NCI-H446 treated with DMSO at 0.1 percent for 48 hours (cell line): Measurements from ENCODE around the gene CACNA1D.

Source experiments
- DNase-seq: peaks from one replicate; lab custom pipeline; 2025; lab: John Stamatoyannopoulos, UW

CACNA1D gene

GRCh38 chr3:53750253-53751210 is 256.1 kb downstream of the CACNA1D start:
- DNase-seq: no peak

DNA sequence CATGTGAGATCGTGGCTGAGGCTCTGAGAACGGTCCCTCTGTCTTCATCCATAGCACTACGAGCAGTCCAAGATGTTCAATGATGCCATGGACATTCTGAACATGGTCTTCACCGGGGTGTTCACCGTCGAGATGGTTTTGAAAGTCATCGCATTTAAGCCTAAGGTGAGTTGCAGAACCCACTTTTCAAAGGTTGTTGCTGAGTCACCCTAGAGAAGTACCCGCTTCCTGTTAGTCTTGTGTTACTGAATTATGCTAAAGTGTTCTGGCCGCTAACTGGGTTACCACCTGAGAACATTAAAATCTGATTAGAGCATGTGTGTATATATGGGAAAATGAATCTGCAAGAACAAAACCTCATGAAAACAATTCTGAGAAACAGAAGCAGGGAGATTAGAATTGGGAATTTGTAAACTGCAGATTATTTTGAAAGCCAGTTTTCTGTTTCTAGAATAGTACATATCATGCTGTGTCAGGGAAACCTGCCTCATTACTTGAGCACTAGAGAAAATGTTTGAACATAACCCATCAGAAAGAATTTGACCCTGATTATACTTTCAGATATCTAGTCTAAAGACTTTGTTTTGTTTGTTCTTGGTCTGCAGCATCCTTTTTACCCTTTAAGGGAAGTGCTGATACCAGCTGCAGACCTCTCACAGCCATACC is 259.2 kb downstream of the CACNA1D start:
- no peak for DNase-seq

GRCh38 chr3:53754325-53754724 is 259.9 kb downstream of the CACNA1D start:
- DNase-seq: no peak

DNA sequence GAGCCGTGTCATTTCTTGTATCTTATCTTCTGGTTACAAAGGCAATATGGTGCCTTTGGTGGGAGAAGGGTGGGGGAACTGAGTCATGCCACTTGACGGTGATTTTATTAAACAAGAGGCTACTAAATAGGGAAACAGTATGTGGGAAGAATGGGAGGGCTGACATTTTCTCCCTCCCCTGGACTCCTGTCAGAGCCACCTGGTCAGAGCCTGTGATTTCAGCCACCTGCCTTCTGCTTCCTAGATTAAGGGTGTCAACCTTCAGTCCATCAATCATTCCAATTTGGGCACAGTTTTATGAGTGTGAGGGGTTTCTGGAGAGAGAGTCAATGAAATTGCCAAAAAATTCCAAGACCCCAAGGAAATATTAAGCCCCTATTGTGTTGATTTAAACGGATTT is 264.4 kb downstream of the CACNA1D start:
- DNase-seq: no peak

- DNase-seq: no peak
Measured at GRCh38 chr3:53763353-53763752, 268.9 kb downstream of the CACNA1D start.

GRCh38 chr3:53764026-53764775 is 269.8 kb downstream of the CACNA1D start:
- no peak for DNase-seq

DNA sequence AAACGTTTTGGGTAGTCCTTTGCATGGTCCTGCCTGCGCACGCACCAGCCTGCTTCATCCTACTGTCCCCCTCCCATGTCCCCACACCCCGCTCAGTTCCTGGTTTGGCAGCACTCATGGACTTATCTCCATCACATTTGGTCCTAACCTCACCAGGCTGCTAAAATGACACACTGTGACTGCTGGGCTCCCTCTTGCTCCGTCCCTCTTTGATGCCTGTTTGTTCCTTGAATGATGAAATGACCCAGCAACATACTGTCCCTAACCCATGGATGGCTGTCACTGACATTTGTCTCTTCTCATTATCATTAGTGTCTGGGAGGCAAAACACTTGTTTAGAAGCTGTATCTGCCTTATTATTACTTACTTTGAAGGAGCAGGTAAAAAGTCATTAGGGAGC is 271.3 kb downstream of the CACNA1D start:
- DNase-seq: no peak

DNA sequence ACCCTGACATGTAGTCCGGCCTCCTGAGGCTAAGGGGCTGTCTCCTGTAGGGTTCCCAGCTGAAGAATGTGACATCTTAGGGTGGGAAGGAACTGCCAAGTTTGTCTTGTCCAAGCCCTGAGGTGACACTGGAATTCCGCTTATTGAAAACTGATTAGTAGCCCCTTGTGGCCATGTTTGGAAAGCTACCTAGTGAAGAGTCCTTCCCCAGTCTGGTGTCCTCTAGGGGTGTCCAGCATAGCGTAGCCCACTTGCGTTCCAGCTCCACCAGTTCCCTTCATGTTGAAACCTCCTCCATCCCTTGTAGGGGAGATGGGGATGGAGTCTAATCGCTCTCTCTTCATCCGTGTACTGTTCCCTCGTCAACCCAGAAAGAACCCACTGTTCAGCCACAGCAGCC is 272.3 kb downstream of the CACNA1D start:
- DNase-seq: no peak

GRCh38 chr3:53768478-53769459 is 274.4 kb downstream of the CACNA1D start:
- no peak for DNase-seq

GRCh38 chr3:53772562-53772961 is 278.2 kb downstream of the CACNA1D start:
- DNase-seq: no peak

- no peak for DNase-seq
Measured at GRCh38 chr3:53773021-53773436, 278.6 kb downstream of the CACNA1D start.

GRCh38 chr3:53773611-53774368 is 279.4 kb downstream of the CACNA1D start:
- no peak for DNase-seq

- DNase-seq: no peak
Measured at GRCh38 chr3:53774414-53774813, 280.0 kb downstream of the CACNA1D start.

GRCh38 chr3:53775018-53775417 is 280.6 kb downstream of the CACNA1D start:
- no peak for DNase-seq

DNA sequence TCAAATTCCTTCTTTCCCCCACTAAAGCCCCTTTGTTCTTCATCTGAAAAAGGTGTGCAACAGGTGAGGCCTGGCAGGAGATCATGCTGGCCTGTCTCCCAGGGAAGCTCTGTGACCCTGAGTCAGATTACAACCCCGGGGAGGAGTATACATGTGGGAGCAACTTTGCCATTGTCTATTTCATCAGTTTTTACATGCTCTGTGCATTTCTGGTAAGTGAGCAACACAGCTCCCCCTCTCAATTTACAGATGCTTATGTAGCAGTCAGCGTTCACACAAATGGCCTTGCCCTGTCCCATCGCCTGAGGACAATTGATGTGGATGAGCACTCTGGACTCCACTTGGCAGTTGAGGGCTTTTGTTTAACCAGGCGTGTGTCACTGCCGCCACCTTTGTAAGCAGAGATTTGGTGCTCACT is 281.4 kb downstream of the CACNA1D start:
- DNase-seq: no peak

DNA sequence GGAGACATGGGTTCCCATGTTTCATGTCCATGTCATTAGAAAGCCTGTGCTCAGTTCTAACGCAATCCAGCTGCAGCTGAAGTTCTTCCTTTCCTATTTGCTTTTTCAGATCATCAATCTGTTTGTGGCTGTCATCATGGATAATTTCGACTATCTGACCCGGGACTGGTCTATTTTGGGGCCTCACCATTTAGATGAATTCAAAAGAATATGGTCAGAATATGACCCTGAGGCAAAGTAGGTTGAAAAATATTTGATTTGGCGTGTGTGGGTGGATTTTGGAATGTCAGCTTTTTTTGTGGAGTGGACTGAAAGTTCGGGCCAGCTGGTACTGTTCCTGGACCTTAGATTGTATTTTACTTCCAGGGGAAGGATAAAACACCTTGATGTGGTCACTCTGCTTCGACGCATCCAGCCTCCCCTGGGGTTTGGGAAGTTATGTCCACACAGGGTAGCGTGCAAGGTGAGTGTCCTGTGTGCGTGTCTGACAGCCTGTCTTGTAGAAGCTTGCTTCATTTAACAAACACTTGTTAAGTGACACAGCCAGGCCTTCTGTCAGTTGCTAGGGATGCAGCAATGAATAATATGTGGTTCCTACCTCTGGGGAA is 282.2 kb downstream of the CACNA1D start:
- no peak for DNase-seq

DNA sequence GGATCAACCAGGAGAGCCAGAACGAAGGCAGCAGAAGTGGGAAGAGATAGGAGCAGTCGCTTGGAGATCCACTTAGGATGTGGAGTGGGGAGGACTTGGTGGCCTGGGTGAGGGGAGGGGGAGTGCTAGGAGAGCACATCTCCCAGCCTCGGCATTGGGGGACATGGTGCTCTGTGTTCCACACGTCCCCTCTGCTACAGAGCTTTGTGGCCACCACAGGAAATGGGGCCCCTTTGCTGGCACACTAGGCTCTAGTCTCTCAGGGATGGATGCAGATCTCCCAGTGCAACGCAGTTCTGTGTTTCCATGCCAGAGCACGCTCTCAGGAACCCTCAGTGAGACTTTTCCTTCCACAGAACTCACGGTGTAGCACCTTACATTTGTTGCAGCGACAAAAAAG is 283.1 kb downstream of the CACNA1D start:
- DNase-seq: no peak

DNA sequence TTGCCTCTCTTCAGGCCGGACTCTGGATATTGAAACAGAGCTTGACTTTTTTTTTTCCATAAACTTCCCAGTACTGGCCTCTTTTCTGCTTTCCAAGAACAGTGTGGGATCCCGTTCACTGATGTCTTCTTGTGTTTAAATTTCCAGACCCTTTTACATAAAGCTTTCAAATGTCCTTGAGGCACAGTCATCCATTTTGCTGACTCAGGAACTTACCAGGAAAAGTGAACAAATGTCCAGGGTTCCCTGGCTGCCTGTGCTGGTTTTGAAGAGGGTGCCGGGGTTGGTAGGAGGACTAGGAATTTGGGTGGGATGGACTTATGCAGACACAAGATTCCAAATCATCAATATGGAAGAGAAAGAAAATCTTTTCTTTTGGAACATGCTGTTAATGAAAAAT is 283.7 kb downstream of the CACNA1D start:
- no peak for DNase-seq

DNA sequence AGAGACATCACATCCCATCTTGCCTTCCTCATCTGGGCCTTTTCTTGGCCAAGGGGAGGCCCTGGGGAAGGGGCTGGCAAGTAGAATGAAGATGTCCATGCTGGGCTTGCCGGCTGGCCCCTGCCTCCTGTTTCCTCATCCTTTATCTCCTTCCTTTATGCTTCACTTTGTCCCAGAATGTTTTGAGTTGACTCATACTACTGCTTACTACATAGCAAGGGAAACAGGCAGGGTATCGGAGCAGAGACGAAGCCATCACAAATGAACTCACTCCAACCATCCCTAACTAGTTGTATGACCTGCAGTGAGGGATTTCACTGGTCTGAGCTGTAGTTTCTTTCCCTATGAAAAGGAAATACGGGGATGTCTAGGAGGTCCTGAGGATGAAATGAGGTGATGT is 285.8 kb downstream of the CACNA1D start:
- no peak for DNase-seq

DNA sequence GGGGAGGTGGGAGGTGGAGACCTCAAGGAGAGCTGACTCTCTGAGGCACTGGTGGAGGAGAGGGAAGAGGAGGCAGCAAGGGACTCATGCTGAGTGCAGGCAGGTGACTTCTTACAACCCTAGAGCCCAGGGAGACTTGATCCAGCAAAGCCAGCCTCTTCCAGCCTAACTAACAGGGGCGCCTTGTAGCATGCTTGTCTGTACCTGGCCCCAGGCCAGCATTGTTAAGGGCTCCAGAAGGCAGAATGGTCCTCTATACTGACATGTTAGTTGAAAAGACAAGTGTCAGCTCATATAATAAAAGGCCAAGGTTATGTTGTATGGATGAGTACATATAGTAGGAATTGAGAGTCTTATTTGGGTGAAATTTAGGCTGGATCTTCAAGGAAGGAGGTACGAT is 286.4 kb downstream of the CACNA1D start:
- DNase-seq: no peak
